ENCODE results near the gene ZNF618. TPM values are rescaled to one million over a fixed set of nuclear protein-coding genes. Genes with fewer than 3 reads are reported as not detected.

Gene ZNF618
- polyA plus RNA-seq, 1 of the 3 experiments (the other 2 are of a cell fraction), result 6.2 TPM

- TF ChIP-seq MEF2A (IDR thresholded peaks at IDR 0.05; ENCODE audit: borderline replicate concordance, low read depth), result no peak
- no peak for TF ChIP-seq MAX (IDR thresholded peaks at IDR 0.05; ENCODE audit: low read depth)
- no peak for TF ChIP-seq FOXM1 (IDR thresholded peaks at IDR 0.05; ENCODE audit: low read depth)
- TF ChIP-seq IRF3 (IDR thresholded peaks at IDR 0.05; ENCODE audit: low read depth, low read length), result no peak
- TF ChIP-seq GATA2 (CRISPR knock-in tag; IDR thresholded peaks at IDR 0.05), result no peak
- no peak for TF ChIP-seq JUND (IDR thresholded peaks at IDR 0.05)
- TF ChIP-seq PBX3 (IDR thresholded peaks at IDR 0.05), result no peak
- no peak for TF ChIP-seq YY1 (IDR thresholded peaks at IDR 0.05; ENCODE audit: low read depth)
- no peak for TF ChIP-seq REST (IDR thresholded peaks at IDR 0.05; ENCODE audit: low read depth, low read length)
- no peak for TF ChIP-seq FOSL2 (IDR thresholded peaks at IDR 0.05; ENCODE audit: borderline replicate concordance, low read depth)
- no peak for TF ChIP-seq POLR2AphosphoS5 (IDR thresholded peaks at IDR 0.05; ENCODE audit: low read depth, low read length)
- no peak for TF ChIP-seq EZH2phosphoT487 (IDR thresholded peaks at IDR 0.05; ENCODE audit: borderline replicate concordance, low read depth)
- no peak for TF ChIP-seq GABPA (IDR thresholded peaks at IDR 0.05; ENCODE audit: low read depth)
- TF ChIP-seq CTCF (IDR thresholded peaks at IDR 0.05), result no peak
- TF ChIP-seq CHD2 (IDR thresholded peaks at IDR 0.05; ENCODE audit: low read length, partially characterized antibody), result no peak
- no peak for TF ChIP-seq USF1 (IDR thresholded peaks at IDR 0.05; ENCODE audit: borderline replicate concordance, low read depth)
- no peak for TF ChIP-seq USF2 (IDR thresholded peaks at IDR 0.05; ENCODE audit: borderline replicate concordance, low read depth, low read length)
- H3K79me2 ChIP-seq (ENCODE audit: insufficient read depth), result no peaks in the 10 kb centered on the region
- H3K4me3 ChIP-seq (ENCODE audit: low read depth in 2 of 2, low read length in 1 of 2), result no peak overlapping the region
- no peaks in the 10 kb centered on the region for H3K9me3 ChIP-seq
- H3K27me3 ChIP-seq (ENCODE audit: insufficient read depth), result no peaks in the 10 kb centered on the region; the same call in 1 of the 2 replicates
- H3K9ac ChIP-seq, result no peak overlapping the region
- POLR2A ChIA-PET, result no interaction called here
- H3K36me3 ChIP-seq (replicated peaks in 1 of 2; ENCODE audit: control insufficient read depth in 1 of 2, insufficient read depth in 2 of 2, low read length in 1 of 2), result no peaks in the 10 kb centered on the region
- H3K4me1 ChIP-seq (ENCODE audit: control insufficient read depth in 1 of 2, insufficient read depth in 2 of 2, low read depth in 1 of 2, low read length in 1 of 2), result no peaks in the 10 kb centered on the region
- CTCF ChIA-PET, result interaction anchor here (1.0 to 3.9 kb wide), 7 partner anchors 8 to 200 kb away, joined by 3 to 25 read pairs (median 4); partner anchors contain the start of gene COL27A1
- no peak overlapping the region for H3K27ac ChIP-seq (ENCODE audit: low read depth in 2 of 2, low read length in 1 of 2)
- H3F3A ChIP-seq (replicated peaks; ENCODE audit: insufficient read depth), result no peaks in the 10 kb centered on the region
- no peaks in the 10 kb centered on the region for H4K20me1 ChIP-seq (ENCODE audit: insufficient read depth)
- H2AFZ ChIP-seq (ENCODE audit: low read depth), result no peak overlapping the region
- no peak for DNase-seq
- H3K4me2 ChIP-seq, result no peak overlapping the region
- WGBS (ENCODE audit: low lambda C conversion rate), result 66% methylated on average over 4 of the region's 4 CpGs
- H3K9me2 ChIP-seq, result no peaks in the 10 kb centered on the region
Observed at GRCh38 chr9:114090798-114091197, 214.7 kb downstream of the ZNF618 start.
